A549 (cell line): Measurements from ENCODE around the gene CGB3. TPM values are rescaled to one million over a fixed set of nuclear protein-coding genes. Genes with fewer than 3 reads are reported as not detected.

Experiments
- ATAC-seq, 2 experiments: fragments of 200-7000 bp in 1 of 2; fragments of >200 bp in 1 of 2; cut with Nextera tagmentation in 1 of 2; cut with Tn5 transposase in 1 of 2; 3 replicates each; pipeline versions ENCODE4 v1.8.0 to v1.9.1; 2018 to 2020; ENCODE audit warnings: mild to moderate bottlenecking in 1 of 2, moderate library complexity in 1 of 2
- CTCF ChIA-PET: fragments of 300-600 bp; sonication (Branson Sonifier 250); formaldehyde crosslinking; extraction: SDS; loops from one replicate; lab custom pipeline; 2021; ENCODE audit warnings: antibody characterized with exemption, inconsistent platforms; lab: Yijun Ruan, JAX
- POLR2A ChIA-PET: fragments of 350-600 bp; formaldehyde crosslinking; extraction: SDS; loops from one replicate; lab custom pipeline; 2021; ENCODE audit warnings: antibody characterized with exemption, inconsistent platforms; lab: Yijun Ruan, JAX
- DNase-seq, 2 experiments: peaks; one replicate each; pipeline versions ENCODE4 v3.0.0 to v3.0.0-alpha.2; 2011 to 2016; ENCODE audit warnings: low read depth in 1 of 2, low spot score in 1 of 2
- FAIRE-seq: peaks from 2 replicates; lab custom pipeline; 2011; peaks lifted over from hg19 to GRCh38; lab: Jason Lieb, UNC
- H3K27ac ChIP-seq, 2 experiments: fragments of >200 bp; sonication (Bioruptor Twin); formaldehyde crosslinking; 3 replicates each; pipeline ENCODE4 v1.5.1; 2016 to 2017
- H3K4me1 ChIP-seq: fragments of >200 bp; sonication (Bioruptor Twin); formaldehyde crosslinking; 3 replicates; pipeline ENCODE4 v1.6.1; 2016
- H3K4me2 ChIP-seq: fragments of >200 bp; sonication (Bioruptor Twin); formaldehyde crosslinking; 3 replicates; pipeline ENCODE4 v1.6.1; 2016
- H3K4me3 ChIP-seq: fragments of >200 bp; sonication (Bioruptor Twin); formaldehyde crosslinking; 3 replicates; pipeline ENCODE4 v1.5.1; 2016
- H3K9me3 ChIP-seq: fragments of >200 bp; sonication (Bioruptor Twin); formaldehyde crosslinking; 3 replicates; pipeline ENCODE4 v1.6.1; 2016
- CBX2 ChIP-seq: fragments of 200-600 bp; sonication (generic); IDR thresholded peaks from 2 replicates; pipeline ENCODE4 v1.6.1; 2016; ENCODE audit warnings: low read depth, mild to moderate bottlenecking, borderline replicate concordance
- EP300 ChIP-seq, 2 experiments: fragments of >200 bp; sonication (Bioruptor Twin); formaldehyde crosslinking; IDR thresholded peaks; 2 replicates in 1 of 2; 3 replicates in 1 of 2; pipeline ENCODE4 v1.6.1; 2016 to 2017
- ESRRA ChIP-seq: fragments of 150-350 bp; IDR thresholded peaks from 2 replicates; pipeline ENCODE4 v1.6.1; 2014; ENCODE audit warnings: mild to moderate bottlenecking, low read length, borderline replicate concordance
- FOSL2 ChIP-seq, 2 experiments: fragments of 450-650 bp in 1 of 2; fragments of >200 bp in 1 of 2; sonication (Bioruptor Twin) in 1 of 2; formaldehyde crosslinking; IDR thresholded peaks; 2 replicates each; pipeline versions ENCODE4 v1.5.0 to v1.6.1; 2016 to 2020; ENCODE audit warnings: mild to moderate bottlenecking in 1 of 2, moderate library complexity in 1 of 2
- HOXB5 ChIP-seq: fragments of 250-450 bp; sonication (Bioruptor Pico); IDR thresholded peaks from 2 replicates; pipeline ENCODE4 v1.5.0; 2020; ENCODE audit warnings: mild to moderate bottlenecking, moderate library complexity
- JUN ChIP-seq, 2 experiments: fragments of >200 bp; sonication (Bioruptor Twin); formaldehyde crosslinking; IDR thresholded peaks; 2 replicates in 1 of 2; 3 replicates in 1 of 2; pipeline ENCODE4 v1.6.1; 2016 to 2017
- JUNB ChIP-seq: fragments of >200 bp; sonication (Bioruptor Twin); formaldehyde crosslinking; IDR thresholded peaks from 2 replicates; pipeline ENCODE4 v1.6.1; 2016
- MYC ChIP-seq: IDR thresholded peaks from 2 replicates; pipeline ENCODE4 v1.6.1; 2012; ENCODE audit warnings: mild to moderate bottlenecking, inconsistent platforms, low read length, improper control_type of control experiment, borderline replicate concordance
- PHF8 ChIP-seq: fragments of 200-600 bp; sonication (generic); IDR thresholded peaks from 2 replicates; pipeline ENCODE4 v1.6.1; 2016; ENCODE audit warnings: low read depth, mild to moderate bottlenecking, antibody characterized with exemption, moderate library complexity, borderline replicate concordance
- RAD21 ChIP-seq, 2 experiments: fragments of >200 bp in 1 of 2; sonication (Bioruptor Twin) in 1 of 2; formaldehyde crosslinking in 1 of 2; IDR thresholded peaks in 1 of 2; conservative IDR thresholded peaks in 1 of 2; 2 replicates in 1 of 2; 3 replicates in 1 of 2; pipeline ENCODE4 v1.6.1; 2012 to 2018; ENCODE audit warnings: inconsistent platforms in 1 of 2
- RCOR1 ChIP-seq: fragments of 150-350 bp; IDR thresholded peaks from 2 replicates; pipeline ENCODE4 v1.6.1; 2014; ENCODE audit warnings: antibody characterized with exemption, low read length, low read depth
- SMC3 ChIP-seq: fragments of >200 bp; sonication (Bioruptor Twin); formaldehyde crosslinking; IDR thresholded peaks from 3 replicates; pipeline ENCODE4 v1.6.1; 2018; ENCODE audit warnings: inconsistent platforms
- SREBF2 ChIP-seq: fragments of 450-650 bp; IDR thresholded peaks from 2 replicates; pipeline ENCODE4 v1.6.1; 2014; ENCODE audit warnings: mild to moderate bottlenecking, moderate library complexity
- ZFP36 ChIP-seq: fragments of 450-650 bp; IDR thresholded peaks from 2 replicates; pipeline ENCODE4 v1.6.1; 2014; ENCODE audit warnings: borderline replicate concordance; ENCODE audit not compliant: partially characterized antibody
- ZSCAN20 ChIP-seq: fragments of 250-450 bp; sonication (Bioruptor Pico); IDR thresholded peaks from 2 replicates; pipeline ENCODE4 v1.8.0; 2022; ENCODE audit warnings: mild to moderate bottlenecking, moderate library complexity
- WGBS: methylation state at CpG from one replicate; pipeline ENCODE4 v1.1.6; 2017; ENCODE audit errors: missing lambda C conversion rate; 5-methylcytosine and 5-hydroxymethylcytosine counted together
- polyA plus RNA-seq, 4 experiments: library from polyadenylated mRNA; depleted of rRNA in 3 of 4; stranded (reverse); fragments of >200 nt; fragmentation: RNase III in 1 of 4; extraction: RNeasy Plus Mini Kit Qiagen cat#74134 plus additional on column Dnase treatment in 1 of 4; gene quantifications; 2 replicates in 3 of 4; 3 replicates in 1 of 4; pipeline ENCODE4 v1.2.3, GENCODE V29; 2011 to 2017
- TF ChIP-seq, protein P1 (sequence below): IDR thresholded peaks from 2 replicates; pipeline ENCODE4 v1.6.1; 2012
- TF ChIP-seq, protein P2 (sequence below): fragments of 200-600 bp; sonication (generic); IDR thresholded peaks from 2 replicates; pipeline ENCODE4 v1.6.1; 2016; ENCODE audit warnings: antibody characterized with exemption, mild to moderate bottlenecking, moderate library complexity

Gene CGB3
- polyA plus RNA-seq, 2 of the 4 experiments (the other 2 are of a cell fraction), result 0.13 TPM; not detected in 1

DNA sequence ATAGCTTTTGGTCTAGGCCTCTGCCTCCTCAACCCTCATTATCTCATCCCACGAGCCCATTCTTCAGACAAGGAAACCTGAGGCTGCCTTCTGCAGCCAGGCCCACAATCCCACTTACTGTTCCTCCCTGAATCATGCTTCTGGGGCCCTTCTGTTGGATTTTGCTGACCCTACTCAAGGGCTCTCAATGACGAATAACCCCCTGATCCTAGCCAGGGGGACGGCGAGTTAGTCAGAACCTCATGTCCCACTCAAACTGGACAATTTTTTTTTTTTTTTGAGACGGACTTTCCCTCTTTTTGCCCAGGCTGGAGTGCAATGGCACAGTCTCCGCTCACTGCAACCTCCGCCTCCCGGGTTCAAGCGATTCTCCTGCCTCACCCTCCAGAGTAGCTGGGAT, 2.0 kb downstream of the CGB3 start:
- no peak overlapping the region for H3K27ac ChIP-seq
- no peak overlapping the region for H3K4me2 ChIP-seq
- no peak for DNase-seq
- no peak for TF ChIP-seq FOSL2 (IDR thresholded peaks at IDR 0.05)
- no peak for TF ChIP-seq FOSL2 (CRISPR knock-in tag; IDR thresholded peaks at IDR 0.05)
- TF ChIP-seq CBX2, result no peak
- TF ChIP-seq, protein P1, sequence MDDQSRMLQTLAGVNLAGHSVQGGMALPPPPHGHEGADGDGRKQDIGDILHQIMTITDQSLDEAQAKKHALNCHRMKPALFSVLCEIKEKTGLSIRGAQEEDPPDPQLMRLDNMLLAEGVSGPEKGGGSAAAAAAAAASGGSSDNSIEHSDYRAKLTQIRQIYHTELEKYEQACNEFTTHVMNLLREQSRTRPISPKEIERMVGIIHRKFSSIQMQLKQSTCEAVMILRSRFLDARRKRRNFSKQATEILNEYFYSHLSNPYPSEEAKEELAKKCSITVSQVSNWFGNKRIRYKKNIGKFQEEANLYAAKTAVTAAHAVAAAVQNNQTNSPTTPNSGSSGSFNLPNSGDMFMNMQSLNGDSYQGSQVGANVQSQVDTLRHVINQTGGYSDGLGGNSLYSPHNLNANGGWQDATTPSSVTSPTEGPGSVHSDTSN, result no peak
- no peak for TF ChIP-seq HOXB5 (CRISPR knock-in tag)
- TF ChIP-seq PHF8, result no peak
- no peak for TF ChIP-seq JUNB
- no peak for TF ChIP-seq EP300 (IDR thresholded peaks at IDR 0.05)
- no peak for TF ChIP-seq RAD21 (conservative IDR thresholded peaks at IDR 0.05 in 1 of 2, IDR thresholded peaks at IDR 0.05 in 1 of 2)
- TF ChIP-seq MYC, result no peak
- no peak for TF ChIP-seq SREBF2
- TF ChIP-seq ZFP36, result no peak
- TF ChIP-seq, protein P2, sequence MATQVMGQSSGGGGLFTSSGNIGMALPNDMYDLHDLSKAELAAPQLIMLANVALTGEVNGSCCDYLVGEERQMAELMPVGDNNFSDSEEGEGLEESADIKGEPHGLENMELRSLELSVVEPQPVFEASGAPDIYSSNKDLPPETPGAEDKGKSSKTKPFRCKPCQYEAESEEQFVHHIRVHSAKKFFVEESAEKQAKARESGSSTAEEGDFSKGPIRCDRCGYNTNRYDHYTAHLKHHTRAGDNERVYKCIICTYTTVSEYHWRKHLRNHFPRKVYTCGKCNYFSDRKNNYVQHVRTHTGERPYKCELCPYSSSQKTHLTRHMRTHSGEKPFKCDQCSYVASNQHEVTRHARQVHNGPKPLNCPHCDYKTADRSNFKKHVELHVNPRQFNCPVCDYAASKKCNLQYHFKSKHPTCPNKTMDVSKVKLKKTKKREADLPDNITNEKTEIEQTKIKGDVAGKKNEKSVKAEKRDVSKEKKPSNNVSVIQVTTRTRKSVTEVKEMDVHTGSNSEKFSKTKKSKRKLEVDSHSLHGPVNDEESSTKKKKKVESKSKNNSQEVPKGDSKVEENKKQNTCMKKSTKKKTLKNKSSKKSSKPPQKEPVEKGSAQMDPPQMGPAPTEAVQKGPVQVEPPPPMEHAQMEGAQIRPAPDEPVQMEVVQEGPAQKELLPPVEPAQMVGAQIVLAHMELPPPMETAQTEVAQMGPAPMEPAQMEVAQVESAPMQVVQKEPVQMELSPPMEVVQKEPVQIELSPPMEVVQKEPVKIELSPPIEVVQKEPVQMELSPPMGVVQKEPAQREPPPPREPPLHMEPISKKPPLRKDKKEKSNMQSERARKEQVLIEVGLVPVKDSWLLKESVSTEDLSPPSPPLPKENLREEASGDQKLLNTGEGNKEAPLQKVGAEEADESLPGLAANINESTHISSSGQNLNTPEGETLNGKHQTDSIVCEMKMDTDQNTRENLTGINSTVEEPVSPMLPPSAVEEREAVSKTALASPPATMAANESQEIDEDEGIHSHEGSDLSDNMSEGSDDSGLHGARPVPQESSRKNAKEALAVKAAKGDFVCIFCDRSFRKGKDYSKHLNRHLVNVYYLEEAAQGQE, result no peak
- TF ChIP-seq RCOR1, result no peak
- no peak for TF ChIP-seq SMC3
- TF ChIP-seq, all 56 proteins: peak for 0
- 86% methylated on average over 9 of the region's 9 CpGs for WGBS
- Histone ChIP-seq H3K4me1 (peaks cover 14% of the 10 kb centered on the region; the same call in 2 of the 3 replicates), H3K9me3 (no peaks in the 10 kb centered on the region), H3K4me3 (no peak overlapping the region)
- ATAC-seq (no peak), FAIRE-seq (no peak)
- POLR2A ChIA-PET, result interaction anchor here (1.0 kb wide), 1 partner anchor 13 kb away, joined by 3 read pairs; no protein-coding TSS in a partner anchor
- CTCF ChIA-PET, result interaction anchor here (0.5 to 4.8 kb wide), 11 partner anchors 10 to 204 kb away, joined by 3 to 29 read pairs (median 4); partner anchors contain the start of genes KCNA7 and RUVBL2

DNA sequence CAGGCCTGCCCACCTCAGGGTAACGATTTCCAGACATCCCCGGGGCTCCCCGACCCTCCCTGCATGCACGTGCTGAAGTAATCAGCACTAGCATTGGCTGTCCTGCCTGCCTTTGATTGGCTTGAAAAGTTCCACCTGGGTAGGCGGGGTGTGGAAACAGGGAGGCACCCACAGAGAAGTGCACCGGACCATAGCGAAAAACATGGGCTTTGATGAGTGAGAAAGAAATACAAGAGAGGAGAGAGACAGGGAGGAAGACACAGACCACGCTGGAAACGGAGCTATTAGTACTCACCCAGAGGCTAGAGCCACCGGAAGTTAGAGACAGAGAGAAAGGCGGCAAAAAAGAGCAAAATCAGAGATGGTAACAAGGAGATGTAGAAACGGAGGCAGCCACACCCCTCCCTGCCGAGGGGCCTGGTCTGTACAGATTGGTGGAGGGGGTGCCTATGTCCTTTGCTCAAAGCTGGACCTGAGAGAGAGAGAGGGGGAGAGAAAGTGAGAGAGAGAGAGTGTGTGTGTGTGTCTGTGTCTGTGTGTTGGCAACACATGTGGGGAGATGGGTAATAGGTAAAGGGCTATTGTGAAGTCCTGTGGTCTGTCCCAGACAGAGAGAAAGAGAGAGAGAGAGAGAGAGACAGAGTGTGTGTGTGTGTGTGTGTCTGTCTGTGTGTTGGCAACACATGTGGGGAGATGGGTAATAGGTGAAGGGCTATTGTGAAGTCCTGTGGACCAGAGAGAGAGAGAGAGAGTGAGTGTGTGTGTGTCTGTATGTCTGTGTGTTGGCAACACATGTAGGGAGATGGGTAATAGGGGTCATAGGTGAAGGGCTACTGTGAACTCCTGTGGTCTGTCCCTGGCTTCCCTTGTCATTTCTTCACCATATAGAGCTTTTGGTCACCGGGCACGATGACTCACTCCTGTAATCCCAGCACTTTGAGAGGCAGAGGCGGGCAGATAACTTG, 2.9 kb downstream of the CGB3 start:
- POLR2A ChIA-PET, result interaction anchor here (1.0 to 1.3 kb wide), 2 partner anchors 13 to 149 kb away, joined by 3 read pairs; partner anchors contain the start of gene PPP1R15A
- FAIRE-seq, result no peak

More for the DNA sequence above, 2.9 kb downstream of the CGB3 start:
- ATAC-seq, result peak; percentile 5 to 10; a peak in 5 of 6 replicates
- peaks cover 14% of the 10 kb centered on the region; the same call in 2 of the 3 replicates for H3K4me1 ChIP-seq
- TF ChIP-seq JUN (IDR thresholded peaks at IDR 0.05), result peak in 1 of 2 experiments; percentile 14; a peak in 1 of 5 replicates
- no peak for TF ChIP-seq ESRRA
- no peak for TF ChIP-seq ZSCAN20 (CRISPR knock-in tag)
- TF ChIP-seq, protein P1, result 0 out of 2 replicates have a peak, but pooled peaks have one; percentile 32
- no peak for TF ChIP-seq FOSL2 (IDR thresholded peaks at IDR 0.05)
- peak; percentile 67 for TF ChIP-seq FOSL2 (CRISPR knock-in tag; IDR thresholded peaks at IDR 0.05)
- TF ChIP-seq, all 56 proteins: peak for 3
- H3K4me2 ChIP-seq, result no peak overlapping the region
- no peak overlapping the region for H3K4me3 ChIP-seq
- H3K27ac ChIP-seq, result no peak overlapping the region
- WGBS, result 67% methylated on average over 16 of the region's 16 CpGs
- H3K9me3 ChIP-seq, result no peaks in the 10 kb centered on the region
- CTCF ChIA-PET, result interaction anchor here (0.5 to 21.8 kb wide), 17 partner anchors 9 to 205 kb away, joined by 3 to 408 read pairs (median 4); partner anchors contain the start of genes GYS1, KCNA7 and RUVBL2
- DNase-seq, result peak in 1 of 2 experiments; percentile 55
